Right hindlimb (tissue), 1 donor: Measurements from ENCODE around the gene COPB1.

ENCODE experiments used
- DNase-seq: peaks from one replicate; pipeline ENCODE4 v3.0.0-alpha.2; 2018

Gene COPB1

GRCh38 chr11:14424096-14424495, 75.5 kb downstream of the COPB1 start:
- no peak for DNase-seq

DNA sequence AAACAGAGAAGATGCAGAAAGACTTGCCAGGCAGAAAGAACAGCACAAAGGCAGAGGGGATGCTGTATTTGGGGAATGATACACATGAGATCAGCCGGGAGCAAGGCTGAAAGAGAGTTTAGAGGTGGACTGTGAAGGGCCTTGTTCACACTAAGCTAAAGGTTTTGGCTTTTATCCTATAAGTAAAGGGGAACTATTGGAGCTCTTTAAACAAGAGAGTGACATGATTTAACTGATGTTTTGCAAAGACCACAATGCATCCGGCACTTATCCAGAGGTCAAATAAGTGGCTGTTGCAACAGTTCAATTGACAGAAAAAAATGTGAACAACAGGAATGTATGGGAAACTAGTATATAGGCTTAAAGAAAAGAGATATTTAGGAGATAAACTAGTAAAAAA, 76.0 kb downstream of the COPB1 start:
- no peak for DNase-seq

- DNase-seq = no peak
Observed at GRCh38 chr11:14422814-14423182, 76.8 kb downstream of the COPB1 start.

DNA sequence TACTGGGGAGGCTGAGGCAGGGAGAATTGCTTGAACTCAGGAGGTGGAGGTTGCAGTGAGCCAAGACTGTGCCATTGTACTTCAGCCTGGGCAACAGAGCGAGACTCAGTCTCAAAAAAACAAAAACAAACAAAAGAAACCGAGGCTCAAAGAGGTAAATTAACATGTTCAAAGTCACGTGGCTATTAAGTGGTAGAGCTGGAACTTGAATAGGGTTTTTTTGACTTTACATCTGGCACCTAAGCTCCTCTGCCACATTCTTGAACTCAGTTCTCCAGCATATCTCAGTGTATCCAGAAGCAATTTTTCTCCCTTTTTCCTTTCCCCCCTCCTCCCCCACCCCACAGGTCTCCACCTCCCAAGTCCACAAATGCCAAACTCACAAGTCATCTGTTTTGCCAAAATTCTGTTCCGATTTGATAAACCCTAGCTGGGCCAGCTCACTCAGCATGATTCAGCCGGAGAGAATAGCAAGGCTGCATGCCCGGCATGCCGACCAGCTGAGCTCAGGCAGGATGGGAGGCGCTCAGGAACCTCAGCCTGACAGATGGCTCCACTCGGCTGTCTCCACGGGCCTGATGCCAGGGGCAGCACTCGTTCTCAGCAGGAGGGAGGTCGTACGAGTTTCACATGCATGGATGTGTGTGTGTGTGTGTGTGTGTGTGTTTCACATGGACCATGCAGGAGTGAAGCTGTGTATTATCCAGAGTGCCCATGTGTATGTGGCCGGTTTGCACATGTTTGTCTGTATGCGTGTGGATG, 77.4 kb downstream of the COPB1 start:
- DNase-seq = peak; percentile 93

GRCh38 chr11:14420223-14420622, 79.4 kb downstream of the COPB1 start:
- no peak for DNase-seq

GRCh38 chr11:14418801-14419417, 80.7 kb downstream of the COPB1 start:
- DNase-seq = no peak

- DNase-seq = no peak
Observed at GRCh38 chr11:14417617-14418374, 81.8 kb downstream of the COPB1 start.

DNA sequence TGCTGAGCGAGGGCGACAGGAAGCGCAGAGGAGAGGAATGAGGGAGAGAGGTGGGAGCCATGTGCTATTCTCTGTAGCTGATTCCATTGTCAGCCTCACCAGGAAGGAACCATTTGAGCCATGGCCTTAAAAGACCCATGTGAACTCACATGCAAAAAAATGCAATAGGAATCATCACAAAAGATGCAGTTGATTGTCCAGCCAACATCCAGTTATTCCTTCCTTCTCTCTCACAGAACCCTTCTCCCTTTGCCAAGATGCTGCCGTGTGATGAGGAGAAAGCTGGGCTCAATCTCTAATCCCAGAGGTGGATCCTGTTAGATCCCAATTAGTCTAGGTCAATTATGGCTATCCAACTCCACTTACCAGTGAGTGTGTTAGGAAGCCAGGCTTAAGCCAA, 82.4 kb downstream of the COPB1 start:
- DNase-seq = no peak

- DNase-seq = no peak
Observed at GRCh38 chr11:14414470-14415461, 84.8 kb downstream of the COPB1 start.

DNA sequence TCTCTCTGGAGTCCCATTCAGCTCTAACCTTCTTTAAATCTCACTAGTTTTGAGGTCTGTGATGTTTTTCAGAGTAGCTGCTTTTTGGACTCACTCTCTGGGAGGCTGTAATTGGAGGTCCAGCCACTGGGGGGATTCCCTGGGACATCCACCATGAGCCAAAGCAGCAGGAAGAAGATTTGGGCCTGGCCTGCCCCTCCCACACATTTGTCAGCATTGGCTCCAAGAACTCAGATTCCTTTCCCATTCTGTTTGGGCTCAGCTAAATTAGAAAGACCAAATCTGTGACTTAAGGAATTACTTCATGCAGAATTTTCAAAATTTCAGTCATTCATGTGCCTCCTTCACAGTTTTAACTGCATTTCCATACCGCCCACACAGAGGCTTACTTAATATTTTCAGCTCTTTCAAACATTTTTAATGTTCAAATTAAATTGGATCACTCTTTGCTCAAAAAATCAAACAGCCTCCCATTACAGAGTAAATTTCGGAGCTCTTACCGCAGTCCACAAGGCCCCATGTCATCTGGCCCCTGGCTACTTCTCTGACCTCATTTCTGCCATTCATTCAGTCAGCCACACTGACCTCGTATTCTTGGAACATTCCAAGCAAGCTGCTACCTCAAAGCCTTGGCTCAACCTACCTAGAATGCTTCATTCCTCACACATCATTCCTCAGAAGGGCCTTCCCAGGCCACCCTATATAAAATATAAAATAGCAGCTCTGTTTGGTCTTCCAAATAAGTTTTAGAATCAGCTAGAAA, 86.1 kb downstream of the COPB1 start:
- DNase-seq = peak; percentile 68

GRCh38 chr11:14411818-14412217, 87.8 kb downstream of the COPB1 start:
- no peak for DNase-seq

DNA sequence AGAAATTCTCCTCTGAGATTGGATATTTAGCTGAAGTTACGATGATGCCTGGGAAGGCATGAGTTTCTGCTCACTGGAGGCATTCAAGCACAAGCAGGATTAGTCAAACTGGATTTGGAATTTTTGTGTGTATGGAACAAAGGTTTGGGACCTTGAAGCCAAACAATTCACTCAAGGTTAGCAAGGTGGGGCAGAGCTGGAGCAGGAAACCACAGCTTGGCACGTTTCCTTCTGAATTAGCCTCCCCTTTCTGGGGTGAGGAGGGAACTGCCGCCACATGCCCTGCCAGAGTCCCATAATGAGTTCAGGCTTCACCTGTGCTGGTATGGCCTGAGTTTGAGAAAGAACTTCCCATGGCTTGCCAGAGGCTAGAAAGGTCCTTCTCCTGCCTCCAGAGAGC, 89.7 kb downstream of the COPB1 start:
- no peak for DNase-seq

- no peak for DNase-seq
Observed at GRCh38 chr11:14408612-14409011, 91.0 kb downstream of the COPB1 start.
